ENCODE data around the gene ATF3. TPM values are rescaled to one million over a fixed set of nuclear protein-coding genes. Genes with fewer than 3 reads are reported as not detected.

ATF3 gene
- total and polyA plus RNA-seq, 2 donors (not counting 1 experiment from before 2014, with no cell fraction given) = 33.8 to 35.7 TPM

DNA sequence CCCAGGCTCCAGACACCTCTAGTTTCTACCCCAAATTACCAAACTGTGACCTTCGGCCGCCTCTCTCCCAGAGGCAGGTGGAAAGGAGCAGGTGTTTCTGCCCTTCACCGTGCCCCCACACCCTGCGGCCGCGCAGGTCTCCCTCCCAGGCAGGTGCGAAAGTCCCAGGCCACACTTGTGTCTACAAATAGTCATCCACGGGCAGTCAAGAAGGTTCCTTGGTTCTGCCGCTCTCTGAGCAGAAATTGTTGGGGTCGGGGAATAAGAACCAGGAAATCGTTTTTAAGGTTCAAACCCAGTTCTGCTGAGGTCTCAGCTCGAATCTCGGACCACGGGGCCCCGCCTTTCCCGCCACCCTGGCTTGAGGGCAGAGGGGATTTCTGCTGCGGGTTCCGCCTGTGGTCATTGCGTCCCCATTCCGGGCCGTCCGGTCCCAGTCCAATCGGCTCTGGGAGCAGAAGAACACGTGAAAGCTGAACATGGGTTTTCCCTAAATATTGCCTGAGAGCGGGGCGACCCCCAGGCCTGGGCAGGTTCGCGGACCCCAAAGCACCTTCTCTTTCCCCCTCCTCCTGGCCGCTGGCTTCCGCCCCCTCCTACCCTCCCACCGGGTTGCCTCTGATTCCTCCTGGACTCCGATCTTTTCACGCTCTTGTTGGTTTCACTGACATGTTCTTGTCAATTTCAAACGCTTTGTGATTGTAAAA, 1.2 kb upstream of the ATF3 start:
- H3K27ac ChIP-seq (ENCODE audit: insufficient read depth, low read length) = peak overlapping the region; percentile 57

DNA sequence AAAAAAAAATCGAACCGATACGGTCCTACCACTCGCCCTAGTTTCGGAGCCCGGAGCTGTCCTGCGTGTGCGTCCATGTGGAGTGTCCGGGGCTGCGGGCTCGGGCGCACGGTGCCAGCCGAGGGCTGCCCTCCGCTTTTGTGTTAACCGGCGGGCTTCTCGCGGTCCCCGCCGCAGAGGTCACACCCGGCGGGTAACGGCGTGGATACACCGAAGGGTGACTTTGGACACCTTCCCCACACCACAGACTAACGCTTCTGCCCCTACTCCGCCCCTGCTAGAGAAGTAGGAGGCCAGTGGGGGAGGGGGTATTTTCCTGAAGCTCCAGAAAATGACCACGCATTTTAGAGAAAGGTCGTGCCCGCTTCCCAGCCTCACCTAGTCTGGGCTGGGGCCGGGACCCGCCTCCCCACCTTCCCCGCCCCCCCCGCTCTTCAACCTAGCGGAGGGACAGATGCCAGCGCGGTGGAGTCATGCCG, 609 bp upstream of the ATF3 start:
- Histone ChIP-seq H3K4me3 (replicated peaks in 1 of 4; ENCODE audit: control extremely low read depth in 1 of 4, insufficient read depth in 1 of 4, low read depth in 3 of 4, low read length in 4 of 4) (peak overlapping the region; percentile 46 to 65 (median 56)), H3K9me3 (ENCODE audit: control insufficient read depth, insufficient read depth, low read depth, low read length) (no peaks in the 10 kb centered on the region), H3K4me1 (ENCODE audit: control insufficient read depth, extremely low read depth, insufficient read depth, low read length) (peaks cover 12% of the 10 kb centered on the region), H2AFZ (ENCODE audit: low read length) (no peak overlapping the region), H3K27me3 (ENCODE audit: control insufficient read depth, insufficient read depth, low read length) (peaks cover 40% of the 10 kb centered on the region), H3K79me2 (ENCODE audit: control insufficient read depth, insufficient read depth, low read length) (peaks cover 30% of the 10 kb centered on the region), H3K36me3 (ENCODE audit: control insufficient read depth, insufficient read depth, low read length) (no peaks in the 10 kb centered on the region), H3K27ac (ENCODE audit: insufficient read depth, low read length) (peak overlapping the region; percentile 57), H3K9ac (ENCODE audit: insufficient read depth, low read length) (peak overlapping the region; percentile 72), H4K20me1 (ENCODE audit: control insufficient read depth, extremely low read depth, insufficient read depth, low read length) (no peaks in the 10 kb centered on the region), H3K4me2 (ENCODE audit: extremely low read depth, insufficient read depth, low read length) (peak overlapping the region; percentile 99)
- TF ChIP-seq, protein P1, sequence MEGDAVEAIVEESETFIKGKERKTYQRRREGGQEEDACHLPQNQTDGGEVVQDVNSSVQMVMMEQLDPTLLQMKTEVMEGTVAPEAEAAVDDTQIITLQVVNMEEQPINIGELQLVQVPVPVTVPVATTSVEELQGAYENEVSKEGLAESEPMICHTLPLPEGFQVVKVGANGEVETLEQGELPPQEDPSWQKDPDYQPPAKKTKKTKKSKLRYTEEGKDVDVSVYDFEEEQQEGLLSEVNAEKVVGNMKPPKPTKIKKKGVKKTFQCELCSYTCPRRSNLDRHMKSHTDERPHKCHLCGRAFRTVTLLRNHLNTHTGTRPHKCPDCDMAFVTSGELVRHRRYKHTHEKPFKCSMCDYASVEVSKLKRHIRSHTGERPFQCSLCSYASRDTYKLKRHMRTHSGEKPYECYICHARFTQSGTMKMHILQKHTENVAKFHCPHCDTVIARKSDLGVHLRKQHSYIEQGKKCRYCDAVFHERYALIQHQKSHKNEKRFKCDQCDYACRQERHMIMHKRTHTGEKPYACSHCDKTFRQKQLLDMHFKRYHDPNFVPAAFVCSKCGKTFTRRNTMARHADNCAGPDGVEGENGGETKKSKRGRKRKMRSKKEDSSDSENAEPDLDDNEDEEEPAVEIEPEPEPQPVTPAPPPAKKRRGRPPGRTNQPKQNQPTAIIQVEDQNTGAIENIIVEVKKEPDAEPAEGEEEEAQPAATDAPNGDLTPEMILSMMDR (conservative IDR thresholded peaks at IDR 0.05 in 1 of 2, IDR thresholded peaks at IDR 0.05 in 1 of 2; ENCODE audit: low read depth in 1 of 2, low read length in 2 of 2) = no peak
- TF ChIP-seq EZH2 (IDR thresholded peaks at IDR 0.05; ENCODE audit: low read length, missing control alignments) = no peak
- DNase-seq (ENCODE audit: low read depth in 2 of 2) = no peak

More for the DNA sequence above, 1.2 kb upstream of the ATF3 start:
- peak overlapping the region; percentile 72 for H3K9ac ChIP-seq (ENCODE audit: insufficient read depth, low read length)
- peak overlapping the region; percentile 99 for H3K4me2 ChIP-seq (ENCODE audit: extremely low read depth, insufficient read depth, low read length)
- peak overlapping the region; percentile 46 to 65 (median 56) for H3K4me3 ChIP-seq (replicated peaks in 1 of 4; ENCODE audit: control extremely low read depth in 1 of 4, insufficient read depth in 1 of 4, low read depth in 3 of 4, low read length in 4 of 4)
- no peaks in the 10 kb centered on the region for H4K20me1 ChIP-seq (ENCODE audit: control insufficient read depth, extremely low read depth, insufficient read depth, low read length)
- DNase-seq (ENCODE audit: low read depth in 2 of 2) = no peak
- H2AFZ ChIP-seq (ENCODE audit: low read length) = no peak overlapping the region
- peaks cover 9% of the 10 kb centered on the region for H3K4me1 ChIP-seq (ENCODE audit: control insufficient read depth, extremely low read depth, insufficient read depth, low read length)
- H3K27me3 ChIP-seq (ENCODE audit: control insufficient read depth, insufficient read depth, low read length) = peaks cover 43% of the 10 kb centered on the region
- peaks cover 27% of the 10 kb centered on the region for H3K79me2 ChIP-seq (ENCODE audit: control insufficient read depth, insufficient read depth, low read length)
- H3K36me3 ChIP-seq (ENCODE audit: control insufficient read depth, insufficient read depth, low read length) = no peaks in the 10 kb centered on the region
- TF ChIP-seq, protein P1 (conservative IDR thresholded peaks at IDR 0.05 in 1 of 2, IDR thresholded peaks at IDR 0.05 in 1 of 2; ENCODE audit: low read depth in 1 of 2, low read length in 2 of 2) = no peak
- peak; percentile 99 for TF ChIP-seq EZH2 (IDR thresholded peaks at IDR 0.05; ENCODE audit: low read length, missing control alignments)
- H3K9me3 ChIP-seq (ENCODE audit: control insufficient read depth, insufficient read depth, low read depth, low read length) = no peaks in the 10 kb centered on the region

DNA sequence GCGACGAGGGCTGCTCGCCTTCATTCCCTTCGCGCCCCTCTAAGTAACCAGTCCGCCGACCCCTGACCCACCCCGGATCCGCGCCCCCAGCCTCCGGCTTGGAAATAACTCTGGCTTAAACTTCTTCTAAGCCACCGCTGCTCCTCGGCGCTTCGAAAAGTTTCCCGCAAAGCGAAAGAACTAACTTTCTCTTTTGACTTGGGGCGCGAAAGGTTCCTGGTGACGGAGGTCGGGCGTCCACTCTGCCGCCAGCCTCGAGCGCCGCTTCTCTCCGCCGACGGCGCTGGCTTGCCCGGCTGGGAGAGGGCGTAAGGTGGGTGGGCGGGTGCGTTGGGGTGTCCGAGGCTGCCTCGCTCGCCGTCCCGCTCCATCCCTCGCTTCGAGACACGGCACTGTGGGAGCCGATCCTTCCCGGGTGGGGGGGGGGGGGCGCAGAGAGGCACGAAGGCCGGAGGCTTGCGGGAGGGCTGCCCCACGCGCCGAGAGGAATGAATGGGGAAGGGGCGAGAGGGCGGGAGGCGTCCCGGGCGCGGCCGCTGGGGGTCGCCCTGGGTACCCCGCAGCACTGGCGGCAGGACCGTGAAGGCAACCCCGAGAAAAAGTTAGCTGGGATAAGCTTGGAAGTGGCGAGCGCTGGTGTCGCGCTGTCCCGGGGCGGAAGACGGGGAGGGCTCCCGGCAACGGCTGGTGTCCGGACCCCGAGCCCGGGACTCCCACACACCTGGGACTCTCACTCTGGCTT, 569 bp downstream of the ATF3 start:
- H3K36me3 ChIP-seq (ENCODE audit: control insufficient read depth, insufficient read depth, low read length) = peaks cover under 1% of the 10 kb centered on the region
- H3K27me3 ChIP-seq (ENCODE audit: control insufficient read depth, insufficient read depth, low read length) = peaks cover 39% of the 10 kb centered on the region
- DNase-seq (ENCODE audit: low read depth in 2 of 2) = peak; percentile 46 to 56
- peaks cover 41% of the 10 kb centered on the region for H3K79me2 ChIP-seq (ENCODE audit: control insufficient read depth, insufficient read depth, low read length)
- H3K27ac ChIP-seq (ENCODE audit: insufficient read depth, low read length) = peak overlapping the region; percentile 95
- H3K9ac ChIP-seq (ENCODE audit: insufficient read depth, low read length) = peak overlapping the region; percentile 98
- H3K4me3 ChIP-seq (replicated peaks in 1 of 4; ENCODE audit: control extremely low read depth in 1 of 4, insufficient read depth in 1 of 4, low read depth in 3 of 4, low read length in 4 of 4) = peak overlapping the region; percentile 65 to 87 (median 78)
- H3K9me3 ChIP-seq (ENCODE audit: control insufficient read depth, insufficient read depth, low read depth, low read length) = no peaks in the 10 kb centered on the region
- no peak for TF ChIP-seq EZH2 (IDR thresholded peaks at IDR 0.05; ENCODE audit: low read length, missing control alignments)
- TF ChIP-seq, protein P1 (conservative IDR thresholded peaks at IDR 0.05 in 1 of 2, IDR thresholded peaks at IDR 0.05 in 1 of 2; ENCODE audit: low read depth in 1 of 2, low read length in 2 of 2) = peak; percentile 37 to 61
- H2AFZ ChIP-seq (ENCODE audit: low read length) = no peak overlapping the region
- no peaks in the 10 kb centered on the region for H4K20me1 ChIP-seq (ENCODE audit: control insufficient read depth, extremely low read depth, insufficient read depth, low read length)
- peaks cover 12% of the 10 kb centered on the region for H3K4me1 ChIP-seq (ENCODE audit: control insufficient read depth, extremely low read depth, insufficient read depth, low read length)
- H3K4me2 ChIP-seq (ENCODE audit: extremely low read depth, insufficient read depth, low read length) = peak overlapping the region; percentile 73
